Suprapubic skin (tissue), 4 donors: ENCODE data around the gene TAF9B. TPM values are rescaled to one million over a fixed set of nuclear protein-coding genes. Genes with fewer than 3 reads are reported as not detected.
A peak's percentile ranks its signal among the peaks of the same experiment; 100 is the strongest.

Experiments
- DNase-seq, 2 donors: peaks; one replicate each; pipeline ENCODE4 v3.0.0-alpha.2; 2019; ENCODE audit warnings: low spot score in 2 of 2
- H3K27ac ChIP-seq: fragments of 200-600 bp; sonication (generic); one replicate; pipeline ENCODE4 v1.5.1; 2019
- H3K27me3 ChIP-seq: fragments of 200-600 bp; sonication (generic); one replicate; pipeline ENCODE4 v1.5.1; 2019
- H3K36me3 ChIP-seq: fragments of 200-600 bp; sonication (generic); one replicate; pipeline ENCODE4 v1.5.1; 2019
- H3K4me1 ChIP-seq: fragments of 200-600 bp; sonication (generic); one replicate; pipeline ENCODE4 v1.5.1; 2019
- H3K4me3 ChIP-seq: fragments of 200-600 bp; sonication (generic); one replicate; pipeline ENCODE4 v1.5.1; 2019; ENCODE audit warnings: mild to moderate bottlenecking
- H3K9me3 ChIP-seq: fragments of 200-600 bp; sonication (generic); one replicate; pipeline ENCODE4 v1.5.1; 2019
- CTCF ChIP-seq, 2 donors: fragments of 200-600 bp in 1 of 2; fragments of 450-650 bp in 1 of 2; sonication (generic) in 1 of 2; IDR thresholded peaks; one replicate each; pipeline ENCODE4 v1.5.1; 2016 to 2019; ENCODE audit warnings: antibody characterized with exemption in 2 of 2, mild to moderate bottlenecking in 1 of 2, moderate library complexity in 1 of 2
- EP300 ChIP-seq: sonication (generic); formaldehyde crosslinking; IDR thresholded peaks from one replicate; pipeline ENCODE4 v1.6.1; 2017; ENCODE audit warnings: antibody characterized with exemption
- POLR2A ChIP-seq, 2 donors: fragments of 450-650 bp; IDR thresholded peaks; one replicate each; pipeline ENCODE4 v1.6.1; 2017; ENCODE audit warnings: antibody characterized with exemption in 2 of 2, mild to moderate bottlenecking in 2 of 2, moderate library complexity in 2 of 2
- POLR2AphosphoS5 ChIP-seq, 3 donors: sonication (generic); formaldehyde crosslinking; IDR thresholded peaks; one replicate each; pipeline ENCODE4 v1.6.1; 2017; ENCODE audit warnings: antibody characterized with exemption in 3 of 3
- WGBS: methylation state at CpG from one replicate; pipeline ENCODE4 v1.1.5; 2018; 5-methylcytosine and 5-hydroxymethylcytosine counted together
- total RNA-seq, 4 donors: library from RNA; depleted of rRNA; stranded (reverse); fragments of >200 nt; gene quantifications; one replicate each; pipeline ENCODE4 v1.1.0, GENCODE V29; 2016

Gene TAF9B
- total RNA-seq, 4 donors from 2014 or later: 8.9 to 14.2 (median 10.7) TPM

- Histone ChIP-seq H3K4me3 (no peak overlapping the region), H3K27me3 (no peaks in the 10 kb centered on the region), H3K27ac (no peak overlapping the region), H3K9me3 (no peaks in the 10 kb centered on the region), H3K4me1 (no peaks in the 10 kb centered on the region), H3K36me3 (peaks cover 68% of the 10 kb centered on the region)
- no peak for TF ChIP-seq POLR2AphosphoS5 (IDR thresholded peaks at IDR 0.05)
- no peak for TF ChIP-seq POLR2A (IDR thresholded peaks at IDR 0.05)
- 88% methylated on average over 1 of the region's 1 CpG for WGBS
- no peak for DNase-seq
Measured at GRCh38 chrX:78118628-78119027, 20.8 kb downstream of the TAF9B start.

- TF ChIP-seq CTCF (IDR thresholded peaks at IDR 0.05): no peak
- no peak for TF ChIP-seq POLR2AphosphoS5 (IDR thresholded peaks at IDR 0.05)
- WGBS: 58% methylated on average over 2 of the region's 2 CpGs
Measured at GRCh38 chrX:78116766-78117165, 22.7 kb downstream of the TAF9B start.

GRCh38 chrX:78116365-78116764 lies 23.1 kb downstream of the TAF9B start:
- no peaks in the 10 kb centered on the region for H3K4me1 ChIP-seq
- TF ChIP-seq POLR2A (IDR thresholded peaks at IDR 0.05): no peak
- TF ChIP-seq CTCF (IDR thresholded peaks at IDR 0.05): no peak
- TF ChIP-seq POLR2AphosphoS5 (IDR thresholded peaks at IDR 0.05): no peak
- TF ChIP-seq EP300: no peak
- no peak for DNase-seq
- H3K36me3 ChIP-seq: peaks cover 63% of the 10 kb centered on the region
- no peaks in the 10 kb centered on the region for H3K27me3 ChIP-seq
- H3K4me3 ChIP-seq: no peak overlapping the region
- H3K27ac ChIP-seq: no peak overlapping the region
- H3K9me3 ChIP-seq: no peaks in the 10 kb centered on the region

More at GRCh38 chrX:78116766-78117165, 22.7 kb downstream of the TAF9B start:
- H3K9me3 ChIP-seq: no peaks in the 10 kb centered on the region
- no peak for DNase-seq
- no peak overlapping the region for H3K4me3 ChIP-seq
- H3K4me1 ChIP-seq: no peaks in the 10 kb centered on the region
- no peak overlapping the region for H3K27ac ChIP-seq
- H3K27me3 ChIP-seq: no peaks in the 10 kb centered on the region
- peaks cover 63% of the 10 kb centered on the region for H3K36me3 ChIP-seq

- TF ChIP-seq EP300 (no peak), POLR2A (IDR thresholded peaks at IDR 0.05) (no peak), CTCF (IDR thresholded peaks at IDR 0.05) (no peak), POLR2AphosphoS5 (IDR thresholded peaks at IDR 0.05) (no peak)
- WGBS: 69% methylated on average over 10 of the region's 10 CpGs
- Histone ChIP-seq H3K36me3 (peaks cover 26% of the 10 kb centered on the region), H3K27me3 (no peaks in the 10 kb centered on the region), H3K4me3 (no peak overlapping the region), H3K9me3 (no peaks in the 10 kb centered on the region), H3K27ac (no peak overlapping the region), H3K4me1 (peaks cover 28% of the 10 kb centered on the region)
- no peak for DNase-seq
Measured at GRCh38 chrX:78111140-78111931, 28.1 kb downstream of the TAF9B start.

- Histone ChIP-seq H3K9me3 (no peaks in the 10 kb centered on the region), H3K4me3 (no peak overlapping the region), H3K27me3 (no peaks in the 10 kb centered on the region), H3K4me1 (peaks cover 39% of the 10 kb centered on the region), H3K36me3 (peaks cover 9% of the 10 kb centered on the region), H3K27ac (no peak overlapping the region)
- WGBS: 75% methylated on average over 2 of the region's 2 CpGs
- TF ChIP-seq EP300 (no peak), POLR2AphosphoS5 (IDR thresholded peaks at IDR 0.05) (no peak), POLR2A (IDR thresholded peaks at IDR 0.05) (no peak), CTCF (IDR thresholded peaks at IDR 0.05) (no peak)
- DNase-seq: no peak
Measured at GRCh38 chrX:78109458-78109857, 30.0 kb downstream of the TAF9B start.

- Histone ChIP-seq H3K36me3 (no peaks in the 10 kb centered on the region), H3K9me3 (no peaks in the 10 kb centered on the region), H3K27me3 (no peaks in the 10 kb centered on the region), H3K4me3 (peak overlapping the region; percentile 70), H3K4me1 (peaks cover 39% of the 10 kb centered on the region), H3K27ac (no peak overlapping the region)
- TF ChIP-seq POLR2A (IDR thresholded peaks at IDR 0.05): no peak
- DNase-seq: no peak
- WGBS: 70% methylated on average over 1 of the region's 1 CpG
Measured at GRCh38 chrX:78106651-78106986, 32.8 kb downstream of the TAF9B start.
